Measurements from ENCODE around the gene MRPL19. TPM values are rescaled to one million over a fixed set of nuclear protein-coding genes. Genes with fewer than 3 reads are reported as not detected.

MRPL19 gene
- total RNA-seq, 1 donor from 2014 or later, result 22.6 TPM

DNA sequence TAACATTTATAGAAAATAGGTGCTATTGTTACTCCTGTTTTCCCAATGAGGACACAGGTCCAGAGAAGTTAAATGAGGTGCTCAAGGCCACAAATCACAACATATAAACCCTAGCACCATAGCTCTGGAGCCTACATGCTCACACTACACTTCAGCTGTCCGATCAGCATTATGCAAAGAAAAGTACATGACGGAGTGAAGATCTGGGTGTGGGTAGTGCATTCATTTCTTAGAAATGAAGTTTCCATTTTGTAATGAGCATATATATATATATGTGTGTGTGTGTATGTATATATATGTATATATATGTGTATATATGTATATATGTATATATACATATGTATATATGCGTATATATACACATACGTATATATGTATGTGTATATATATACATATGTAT, 30.2 kb upstream of the MRPL19 start:
- DNase-seq (ENCODE audit: low read depth in 2 of 2), result no peak

DNA sequence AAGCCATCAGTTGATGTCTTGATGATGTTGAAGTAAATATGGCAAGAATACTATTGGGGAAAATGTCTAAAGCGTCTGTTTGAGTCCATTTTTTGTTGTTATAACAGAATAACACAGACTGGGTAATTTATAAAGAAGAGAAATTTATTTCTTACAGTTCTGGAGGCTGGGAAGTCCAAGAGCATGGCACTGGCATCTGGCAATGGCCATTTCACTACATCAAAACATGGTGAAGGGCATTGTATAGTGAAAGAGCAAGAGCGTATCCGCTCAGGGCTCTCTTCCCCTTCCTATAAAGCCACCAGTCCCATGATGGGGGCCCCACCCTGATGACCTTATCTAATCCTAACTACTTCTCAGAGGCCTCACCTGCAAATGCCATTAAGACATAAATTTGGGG, 29.6 kb upstream of the MRPL19 start:
- no peak for DNase-seq (ENCODE audit: low read depth in 2 of 2)

DNA sequence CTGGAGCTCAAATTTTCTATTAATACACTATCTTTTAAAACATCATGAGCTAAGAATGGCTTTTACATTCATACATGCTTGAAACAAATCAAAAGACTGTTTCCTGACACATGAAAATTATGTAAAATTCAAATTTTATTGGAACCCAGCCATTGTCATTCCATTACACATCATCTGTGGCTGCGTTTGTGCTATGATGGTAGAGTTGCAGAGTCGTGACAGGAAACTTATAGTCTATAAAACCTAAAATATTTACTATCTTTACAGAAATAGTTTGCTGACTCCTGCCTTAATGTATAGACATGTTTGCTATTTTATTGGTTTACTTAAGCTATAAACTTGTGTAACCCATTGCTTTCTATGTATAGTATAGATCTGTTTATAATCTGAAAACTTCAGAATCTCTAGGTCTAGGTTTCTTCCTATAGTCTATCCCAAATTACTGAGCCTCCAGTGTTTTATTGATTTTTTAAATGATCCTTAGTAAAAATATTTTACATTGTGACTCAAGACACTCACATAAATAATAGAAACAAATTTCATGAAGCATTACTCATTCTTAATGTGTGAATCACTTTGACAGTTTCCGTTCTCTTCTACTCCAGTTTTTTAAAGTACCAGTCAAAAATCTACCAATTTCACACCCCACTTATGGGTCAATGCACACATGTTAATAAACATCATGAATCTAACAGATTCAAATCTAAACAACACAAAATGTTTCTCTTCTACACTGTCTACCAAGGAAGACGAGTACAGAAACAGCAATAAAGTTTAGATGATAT, 26.4 kb upstream of the MRPL19 start:
- DNase-seq (ENCODE audit: low read depth in 2 of 2), result peak in 1 of 2 donors; percentile 37

DNA sequence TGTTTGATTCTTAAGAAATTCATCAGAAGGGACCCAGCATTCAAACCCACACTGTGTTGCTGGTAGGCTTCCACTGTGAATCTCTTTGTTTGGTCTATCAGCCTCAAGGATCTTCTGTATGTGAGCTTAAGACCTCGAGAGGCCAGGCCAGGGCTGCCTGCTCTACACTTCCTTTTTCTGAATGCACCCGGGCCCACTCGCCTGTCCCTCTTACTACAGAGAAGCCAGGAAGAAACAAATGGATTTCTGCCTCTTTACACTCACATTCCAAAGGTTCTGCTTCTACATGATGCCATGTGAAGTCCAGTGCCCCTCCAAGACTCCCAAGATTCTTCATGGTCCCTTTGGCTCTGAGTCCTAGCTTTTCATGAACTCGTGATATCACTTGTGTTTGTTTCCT, 25.4 kb upstream of the MRPL19 start:
- no peak for DNase-seq (ENCODE audit: low read depth in 2 of 2)

DNA sequence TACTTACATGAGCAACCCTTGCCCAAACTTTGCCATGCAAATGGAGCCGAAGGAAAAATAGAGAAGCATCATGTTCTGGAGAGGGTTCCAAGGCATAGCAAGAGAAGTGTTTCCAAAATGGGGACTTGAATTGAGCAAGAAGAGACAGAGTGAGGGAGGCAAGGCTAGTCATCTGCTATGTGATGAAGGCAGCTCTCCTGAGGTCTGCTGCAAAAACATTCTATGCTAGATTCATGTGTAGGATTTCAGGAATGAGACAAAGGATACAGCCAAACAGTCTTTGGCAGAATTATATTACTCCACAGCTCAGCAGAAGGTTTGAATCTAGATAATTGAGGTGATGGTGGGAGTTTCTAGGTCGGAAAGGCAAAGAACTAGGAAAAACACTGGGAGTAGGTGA, 24.1 kb upstream of the MRPL19 start:
- DNase-seq (ENCODE audit: low read depth in 2 of 2), result no peak

DNA sequence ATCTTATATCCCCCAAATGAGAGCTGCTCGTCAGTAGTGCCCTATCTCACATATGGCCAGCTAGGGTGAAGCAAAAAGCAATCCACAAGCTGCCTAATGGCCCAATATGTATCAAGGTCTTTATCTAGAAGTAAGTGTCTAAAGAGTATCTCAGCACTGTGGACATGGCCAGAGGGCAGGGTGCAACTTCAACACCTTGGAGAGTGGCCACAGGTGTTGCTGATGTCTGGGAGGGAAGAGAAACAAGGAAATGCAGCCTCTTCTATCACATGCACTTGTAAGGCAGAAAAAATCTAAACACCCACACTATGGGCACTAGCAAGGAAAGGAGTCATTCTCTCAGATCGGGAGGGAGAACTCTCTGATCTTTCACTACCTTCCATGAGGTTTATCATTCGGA, 23.7 kb upstream of the MRPL19 start:
- no peak for DNase-seq (ENCODE audit: low read depth in 2 of 2)

DNA sequence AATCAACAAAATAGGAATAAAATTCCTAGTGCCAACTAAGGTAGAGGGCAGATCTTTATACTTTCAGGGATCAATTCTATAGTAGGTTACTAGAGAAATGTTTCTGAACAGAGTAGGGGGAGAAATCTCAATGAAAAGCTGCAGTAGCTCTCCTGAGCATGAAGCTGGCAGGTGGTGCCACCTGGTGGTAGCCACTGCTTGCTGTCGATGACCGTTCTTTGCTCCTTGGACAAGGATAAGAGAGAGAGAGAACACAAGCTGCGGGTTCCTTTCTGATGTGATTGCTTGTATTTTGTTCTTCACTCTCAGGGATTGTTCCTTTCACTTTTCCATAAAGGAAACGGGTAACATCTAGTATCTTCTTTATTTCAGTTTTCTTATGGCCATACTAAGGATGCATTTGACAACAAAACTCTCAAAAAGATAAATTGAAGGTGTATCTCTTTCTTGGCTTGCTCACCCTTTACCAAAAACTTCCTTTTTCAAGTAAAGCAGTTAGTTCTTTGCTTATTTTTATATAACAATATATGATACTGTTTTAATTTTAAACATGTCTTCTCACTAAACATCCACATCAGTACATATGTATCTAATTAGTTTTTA, 18.6 kb upstream of the MRPL19 start:
- DNase-seq (ENCODE audit: low read depth in 2 of 2), result peak; percentile 80 to 81

DNA sequence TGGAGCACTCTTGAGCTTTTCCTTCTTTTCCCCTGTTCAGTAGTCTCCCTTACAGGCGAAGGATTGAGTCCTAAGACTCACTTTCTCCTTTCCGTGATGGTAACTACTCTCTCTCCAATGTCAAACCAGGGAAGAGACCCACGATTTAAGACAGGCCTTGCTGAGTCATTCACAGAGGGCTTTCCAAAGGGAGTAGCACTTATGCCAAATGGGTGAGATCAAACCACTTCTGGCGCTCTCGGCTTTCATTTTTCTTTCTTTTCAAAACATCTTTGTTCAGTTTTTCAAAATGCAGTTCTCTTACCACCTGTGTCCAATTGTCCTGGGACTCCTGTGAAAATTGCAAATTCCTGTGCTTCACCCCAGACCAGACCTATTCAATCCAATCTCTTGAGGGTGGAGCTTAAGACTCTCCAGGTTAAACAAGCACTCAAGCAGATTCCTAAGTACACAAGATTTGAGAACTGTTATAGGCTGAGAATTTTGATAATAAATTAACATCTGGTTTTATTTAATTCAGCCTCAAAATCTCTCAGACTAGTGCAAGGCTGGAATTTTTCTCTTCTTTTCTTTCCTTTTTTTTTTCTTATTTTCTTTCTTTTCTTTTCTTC, 14.4 kb upstream of the MRPL19 start:
- DNase-seq (ENCODE audit: low read depth in 2 of 2), result no peak

DNA sequence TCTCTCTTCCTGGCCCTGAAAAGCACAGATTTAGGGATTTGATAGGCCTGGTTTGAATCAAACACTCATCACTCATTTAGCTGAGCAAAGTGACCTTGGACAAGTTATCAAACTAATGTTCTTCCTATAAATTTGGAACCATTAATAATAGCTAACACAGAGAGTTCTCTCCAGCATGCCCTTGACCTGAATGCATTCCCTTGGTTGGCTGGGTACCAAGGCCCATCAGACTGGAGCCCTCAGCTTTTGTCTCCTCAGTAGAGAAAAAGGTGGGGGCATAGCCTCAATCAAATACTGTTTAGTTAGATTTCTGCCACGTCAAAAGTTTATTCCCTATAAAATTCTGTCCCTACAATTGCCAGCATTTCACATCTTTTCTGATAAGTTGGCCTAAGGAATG, 13.8 kb upstream of the MRPL19 start:
- no peak for DNase-seq (ENCODE audit: low read depth in 2 of 2)

DNA sequence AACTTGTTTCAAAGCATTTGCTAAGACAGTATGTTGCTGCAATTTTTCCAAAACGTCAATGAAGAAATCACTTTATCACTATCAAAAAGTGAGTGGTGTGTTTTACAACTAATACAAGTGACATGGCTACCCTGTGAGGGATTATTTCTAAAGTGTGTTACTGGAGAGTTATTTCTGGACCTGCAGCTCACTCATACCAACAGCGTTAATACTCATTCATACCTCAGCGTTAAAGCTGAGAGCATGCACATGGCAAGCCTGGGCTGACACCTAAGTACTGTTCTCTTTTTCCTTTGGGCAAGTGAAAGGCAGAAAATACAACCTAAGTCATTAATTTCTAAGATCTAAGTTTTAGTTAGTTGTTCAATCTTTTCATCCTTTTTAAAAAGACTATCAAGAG, 13.0 kb upstream of the MRPL19 start:
- DNase-seq (ENCODE audit: low read depth in 2 of 2), result no peak

DNA sequence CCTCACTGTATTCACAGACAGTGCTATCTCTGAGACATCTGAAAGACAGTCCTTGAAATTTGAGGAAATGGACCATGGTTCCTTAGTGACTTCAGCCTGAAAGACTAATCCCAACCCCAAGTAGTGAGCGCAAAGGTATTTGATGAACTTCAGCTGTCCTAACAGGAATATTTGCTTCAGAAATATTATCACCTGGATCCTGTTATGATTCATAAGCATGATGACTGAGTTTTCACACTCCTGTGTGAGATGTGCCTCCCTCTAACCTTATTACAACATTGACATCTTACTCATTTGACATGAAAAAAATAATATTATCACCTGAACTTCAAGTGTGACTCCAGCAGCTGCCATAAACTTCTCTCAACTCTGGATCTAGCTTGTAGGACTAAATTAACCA, 11.6 kb upstream of the MRPL19 start:
- no peak for DNase-seq (ENCODE audit: low read depth in 2 of 2)

DNA sequence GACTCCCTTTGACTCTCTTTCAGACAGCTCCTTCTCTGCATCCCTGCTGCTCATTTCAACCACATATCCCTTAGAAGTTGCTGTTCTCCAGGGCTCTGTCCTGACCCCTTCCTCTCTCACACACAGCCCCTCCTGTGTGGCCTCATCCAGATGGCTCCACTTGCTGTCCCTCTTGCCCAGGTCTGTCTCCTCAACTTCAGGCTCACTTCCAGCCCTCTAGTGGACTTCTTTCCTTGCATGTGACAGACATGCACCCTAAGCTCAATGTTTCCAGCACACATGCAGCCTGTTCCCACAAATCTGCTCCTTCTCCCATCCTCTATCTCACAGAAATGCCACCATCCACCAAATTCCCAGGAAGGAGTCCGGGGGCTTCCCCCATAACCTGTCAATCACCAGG, 9.0 kb upstream of the MRPL19 start:
- DNase-seq (ENCODE audit: low read depth in 2 of 2), result no peak

DNA sequence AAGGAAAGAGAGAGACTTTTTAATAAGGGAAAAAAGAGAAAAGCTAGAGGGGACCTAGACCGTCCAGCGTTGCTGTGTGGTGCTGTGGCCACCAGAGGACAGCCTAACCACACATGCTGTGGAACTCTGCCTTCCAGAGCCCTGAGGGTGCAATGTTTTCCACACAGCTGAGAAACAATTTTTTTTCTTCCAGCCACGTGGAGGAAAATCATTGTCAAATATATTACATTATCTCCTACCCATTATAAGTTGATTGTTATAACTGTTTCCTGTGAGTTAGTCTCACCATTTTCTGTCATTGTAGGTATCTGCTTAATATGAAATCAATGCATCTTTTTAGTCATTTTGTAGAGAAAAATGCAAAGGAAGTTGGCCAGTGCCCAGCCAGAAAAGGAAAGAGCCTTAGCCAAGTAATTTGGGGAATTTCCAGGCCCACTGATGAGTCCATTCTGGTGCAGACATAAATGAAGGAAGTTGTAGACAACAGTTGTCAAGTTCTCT, 5.9 kb upstream of the MRPL19 start:
- peak; percentile 88 to 95 for DNase-seq (ENCODE audit: low read depth in 2 of 2)

DNA sequence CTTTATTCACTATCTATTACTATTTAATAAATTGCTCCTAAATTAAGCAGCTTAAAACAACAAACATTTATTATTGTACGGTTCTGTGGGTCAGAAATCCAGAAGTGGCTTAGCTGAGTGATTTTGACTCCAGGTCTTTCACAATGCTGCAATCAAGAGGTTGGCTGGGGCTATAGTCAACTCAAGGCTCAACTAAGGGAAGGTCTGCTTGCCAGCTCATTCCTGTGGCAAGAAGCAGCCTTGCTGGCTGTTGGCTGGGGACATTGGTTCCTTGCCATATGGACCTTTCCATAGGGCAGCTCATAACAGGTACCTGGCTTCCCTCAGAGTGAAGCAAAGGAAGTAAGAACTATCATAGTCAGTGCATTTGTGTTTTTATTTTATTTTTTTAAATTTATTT, 5.0 kb upstream of the MRPL19 start:
- no peak for DNase-seq (ENCODE audit: low read depth in 2 of 2)

DNA sequence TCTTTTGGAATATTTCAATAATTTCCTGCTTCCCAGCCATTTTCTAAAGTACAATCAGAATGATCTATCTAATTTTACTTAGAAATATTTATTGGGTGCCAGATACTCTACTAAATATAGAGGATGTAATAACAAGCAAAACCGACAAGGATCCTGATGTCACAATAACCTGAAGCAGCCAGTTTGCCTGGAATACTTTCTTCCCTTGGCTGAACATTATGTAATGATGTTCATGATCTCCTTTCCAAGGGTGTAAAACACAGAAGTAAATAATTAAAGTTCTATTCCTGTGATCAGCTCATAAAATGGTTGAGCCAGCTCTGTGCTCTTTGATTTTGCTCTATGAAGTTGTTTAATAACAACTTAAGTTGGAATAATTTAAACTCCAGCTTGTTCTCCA, 2.6 kb upstream of the MRPL19 start:
- no peak for DNase-seq (ENCODE audit: low read depth in 2 of 2)

DNA sequence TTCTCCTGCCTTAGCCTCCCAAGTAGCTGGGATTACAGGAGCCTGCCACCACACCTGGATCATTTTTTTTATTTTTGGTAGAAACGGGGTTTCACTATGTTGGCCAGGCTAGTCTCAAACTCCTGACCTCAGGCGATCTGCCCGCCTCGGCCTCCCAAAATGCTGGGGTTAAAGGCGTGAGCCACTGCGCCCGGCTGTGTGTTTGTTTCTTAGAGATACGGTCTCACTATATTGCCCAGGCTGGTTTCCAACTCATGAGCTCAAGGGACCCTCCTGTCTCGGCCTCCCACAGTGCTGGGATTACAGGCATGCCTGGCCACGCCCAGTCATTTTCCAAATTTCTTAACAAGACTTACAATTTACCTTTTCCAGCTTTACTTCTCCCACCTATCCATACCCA, 940 bp upstream of the MRPL19 start:
- no peak for DNase-seq (ENCODE audit: low read depth in 2 of 2)

DNA sequence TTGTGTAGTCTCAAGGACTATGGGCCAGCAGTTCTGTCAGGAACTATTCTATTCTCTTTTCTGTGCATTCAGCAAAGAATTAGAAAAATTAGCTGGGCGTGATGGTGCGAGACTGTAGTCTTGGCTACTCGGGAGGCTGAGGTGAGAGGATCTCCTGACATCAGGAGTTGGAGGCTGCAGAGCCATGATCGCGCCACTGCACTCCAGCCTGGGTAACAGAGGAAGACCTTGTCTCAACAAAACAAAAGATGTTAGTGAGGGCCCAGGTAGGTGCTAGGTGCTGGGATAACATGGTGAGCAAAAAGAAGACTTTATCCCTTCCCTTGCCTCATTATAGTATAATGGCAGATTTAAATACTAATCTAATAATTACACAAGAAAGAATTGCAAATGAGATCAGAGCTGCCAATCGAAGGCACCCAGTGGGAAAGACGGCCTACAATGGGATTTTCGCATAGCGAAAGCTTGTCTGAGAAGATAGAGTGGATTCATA, 447 bp upstream of the MRPL19 start:
- DNase-seq (ENCODE audit: low read depth in 2 of 2), result no peak

DNA sequence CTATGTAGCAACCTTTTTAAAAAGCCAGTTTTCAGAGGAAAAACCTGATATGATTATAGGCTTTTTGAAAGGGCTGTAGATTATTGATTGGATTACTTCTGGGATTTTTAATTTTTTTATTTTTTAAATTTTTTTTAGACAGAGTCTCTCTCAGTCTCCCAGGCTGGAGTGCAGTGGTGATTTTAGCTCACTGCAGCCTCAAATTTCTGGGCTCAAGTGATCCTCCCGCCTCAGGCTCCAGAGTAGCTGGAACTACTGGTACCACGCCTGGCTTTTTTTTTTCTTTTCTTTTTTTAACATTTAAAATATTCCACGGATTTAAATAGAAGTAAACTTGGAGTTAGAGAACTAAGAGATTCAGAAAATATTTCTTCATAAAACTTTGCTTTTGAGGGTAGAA, 1.2 kb downstream of the MRPL19 start:
- DNase-seq (ENCODE audit: low read depth in 2 of 2), result no peak

DNA sequence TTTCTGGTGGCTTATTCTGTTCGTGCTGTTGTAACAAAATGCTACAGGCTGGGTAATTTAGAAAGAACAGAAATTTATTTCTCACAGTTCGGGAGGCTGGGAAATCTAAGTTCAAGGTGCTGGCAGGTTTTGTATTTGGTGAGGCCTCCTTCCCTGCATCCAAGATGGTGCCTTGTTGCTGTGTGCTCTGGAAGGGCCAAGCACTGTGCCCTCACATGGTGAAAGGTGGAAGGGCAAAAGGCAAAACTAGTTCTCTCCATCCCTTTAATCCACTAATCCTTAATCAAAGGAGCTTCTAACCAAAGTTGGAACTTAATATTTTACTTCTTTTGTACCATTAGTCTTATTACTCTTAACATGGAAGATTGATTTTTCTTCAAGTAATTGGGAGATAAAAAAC, 7.4 kb downstream of the MRPL19 start:
- DNase-seq (ENCODE audit: low read depth in 2 of 2), result no peak

DNA sequence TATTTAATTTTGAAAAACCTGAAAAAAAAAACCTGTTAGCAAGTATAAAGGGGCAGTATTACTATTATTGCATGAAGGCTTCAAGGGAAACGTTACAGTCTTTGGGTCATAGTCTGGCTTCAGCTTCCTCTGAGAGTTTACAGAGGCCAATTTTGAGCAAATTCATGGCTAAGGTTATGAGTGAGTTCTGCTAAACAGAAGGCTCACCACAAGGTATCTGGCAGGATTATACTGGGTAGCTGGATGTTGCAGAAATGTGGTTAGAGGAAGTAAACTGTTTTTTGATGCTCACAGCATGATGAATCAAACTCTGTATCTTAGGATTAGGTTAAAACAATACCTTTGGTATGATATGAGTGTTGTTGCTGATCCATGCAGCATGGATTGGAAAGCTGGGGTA, 9.3 kb downstream of the MRPL19 start:
- no peak for DNase-seq (ENCODE audit: low read depth in 2 of 2)

DNA sequence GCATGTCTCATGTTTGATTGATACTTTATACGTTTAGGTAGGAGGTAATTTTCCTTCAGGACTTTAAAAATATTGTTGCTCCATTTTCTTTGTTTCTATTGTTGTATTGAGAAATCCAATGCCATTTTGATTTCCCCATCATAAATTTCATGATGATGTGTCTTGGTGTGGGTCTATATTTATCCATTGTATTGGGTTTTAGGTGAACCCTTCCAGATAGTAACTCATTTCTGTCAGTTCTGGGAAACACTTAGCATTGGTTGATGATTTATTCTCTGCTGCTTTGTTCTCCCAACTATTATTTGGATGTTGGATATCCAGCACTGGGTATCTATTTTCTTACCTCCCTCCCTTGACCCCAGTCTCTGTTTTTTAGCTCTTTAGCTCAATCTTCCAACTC, 10.0 kb downstream of the MRPL19 start:
- no peak for DNase-seq (ENCODE audit: low read depth in 2 of 2)

DNA sequence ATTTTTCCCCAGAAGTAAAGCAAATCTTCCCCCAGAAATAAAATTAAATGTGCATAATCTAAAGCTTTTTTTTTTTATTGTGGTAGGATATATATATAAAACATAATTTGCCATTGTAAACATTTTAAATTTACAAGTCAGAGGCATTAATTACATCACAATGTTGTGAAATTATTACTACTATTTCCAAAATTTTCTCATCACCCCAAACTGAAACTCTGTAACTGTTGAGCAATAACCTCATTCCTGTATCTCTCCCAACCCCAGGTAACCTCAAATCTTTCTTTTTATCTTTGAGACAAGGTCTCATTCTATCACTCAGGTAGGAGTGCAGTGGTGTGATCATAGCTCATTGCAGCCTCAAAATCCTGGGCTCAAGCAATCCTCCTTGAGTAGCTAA, 11.2 kb downstream of the MRPL19 start:
- DNase-seq (ENCODE audit: low read depth in 2 of 2), result no peak

DNA sequence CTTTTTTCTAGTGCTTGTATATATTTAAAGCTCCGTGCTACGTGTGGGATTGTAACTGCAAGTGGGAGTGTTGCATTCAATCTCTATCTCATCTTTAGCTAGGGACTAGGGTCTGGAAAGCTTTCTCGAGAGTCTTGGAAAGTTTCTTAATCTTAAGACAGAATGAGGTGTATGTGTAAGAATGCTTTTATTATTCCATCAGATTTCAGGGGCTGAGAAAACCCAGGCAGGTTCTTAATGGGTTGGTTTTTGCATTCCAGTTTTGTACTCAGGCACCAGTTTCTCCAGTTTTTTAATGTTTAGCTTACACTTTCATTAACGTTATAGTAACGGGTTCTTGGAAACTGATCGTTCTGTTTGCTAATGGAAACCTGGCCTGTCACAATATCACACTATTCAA, 20.3 kb downstream of the MRPL19 start:
- DNase-seq (ENCODE audit: low read depth in 2 of 2), result no peak

Data from lung microvascular endothelial cell (primary cell).